Epithelial cell of proximal tubule (primary cell): ENCODE data around the gene CACNA1C. TPM values are rescaled to one million over a fixed set of nuclear protein-coding genes. Genes with fewer than 3 reads are reported as not detected.

Experiments used
- DNase-seq: peaks from one replicate; pipeline ENCODE4 v3.0.0-alpha.2; 2011; ENCODE audit warnings: low read depth
- H3K4me3 ChIP-seq: 2 replicates; pipeline ENCODE4 v1.5.1; 2011; ENCODE audit warnings: low read depth, mild to moderate bottlenecking, low read length
- CTCF ChIP-seq: conservative IDR thresholded peaks from 2 replicates; pipeline ENCODE4 v1.5.1; 2012; ENCODE audit warnings: low read depth, mild to moderate bottlenecking, low read length
- total RNA-seq: library from RNA; depleted of rRNA; stranded (reverse); fragments of >200 nt; gene quantifications from 2 replicates; pipeline ENCODE4 v1.2.3, GENCODE V29; 2015

CACNA1C gene
- total RNA-seq, 1 donor from 2014 or later, result not detected

- no peak for TF ChIP-seq CTCF
- no peak overlapping the region for H3K4me3 ChIP-seq
- no peak for DNase-seq
These were observed 338.1 kb downstream of the CACNA1C start for GRCh38 chr12:2390850-2391390.

GRCh38 chr12:2391740-2392331 is 339.0 kb downstream of the CACNA1C start:
- no peak overlapping the region for H3K4me3 ChIP-seq
- DNase-seq, result no peak
- no peak for TF ChIP-seq CTCF

GRCh38 chr12:2393016-2393415 is 340.2 kb downstream of the CACNA1C start:
- DNase-seq, result no peak
- H3K4me3 ChIP-seq, result no peak overlapping the region
- TF ChIP-seq CTCF, result no peak

- TF ChIP-seq CTCF, result no peak
- H3K4me3 ChIP-seq, result no peak overlapping the region
- no peak for DNase-seq
These were observed 341.2 kb downstream of the CACNA1C start for GRCh38 chr12:2393996-2394395.

GRCh38 chr12:2395354-2395977 is 342.7 kb downstream of the CACNA1C start:
- H3K4me3 ChIP-seq, result no peak overlapping the region
- TF ChIP-seq CTCF, result peak; percentile 89
- DNase-seq, result no peak

- DNase-seq, result no peak
- H3K4me3 ChIP-seq, result no peak overlapping the region
- no peak for TF ChIP-seq CTCF
These were observed 343.7 kb downstream of the CACNA1C start for GRCh38 chr12:2396448-2396871.
